ENCODE measurements around the gene TGM4.
"Not testable (repeated sequence)": the region's sequence is repeated elsewhere in the genome, so short reads cannot be mapped to it uniquely, and the experiment has no call there.

The TGM4 gene

DNA sequence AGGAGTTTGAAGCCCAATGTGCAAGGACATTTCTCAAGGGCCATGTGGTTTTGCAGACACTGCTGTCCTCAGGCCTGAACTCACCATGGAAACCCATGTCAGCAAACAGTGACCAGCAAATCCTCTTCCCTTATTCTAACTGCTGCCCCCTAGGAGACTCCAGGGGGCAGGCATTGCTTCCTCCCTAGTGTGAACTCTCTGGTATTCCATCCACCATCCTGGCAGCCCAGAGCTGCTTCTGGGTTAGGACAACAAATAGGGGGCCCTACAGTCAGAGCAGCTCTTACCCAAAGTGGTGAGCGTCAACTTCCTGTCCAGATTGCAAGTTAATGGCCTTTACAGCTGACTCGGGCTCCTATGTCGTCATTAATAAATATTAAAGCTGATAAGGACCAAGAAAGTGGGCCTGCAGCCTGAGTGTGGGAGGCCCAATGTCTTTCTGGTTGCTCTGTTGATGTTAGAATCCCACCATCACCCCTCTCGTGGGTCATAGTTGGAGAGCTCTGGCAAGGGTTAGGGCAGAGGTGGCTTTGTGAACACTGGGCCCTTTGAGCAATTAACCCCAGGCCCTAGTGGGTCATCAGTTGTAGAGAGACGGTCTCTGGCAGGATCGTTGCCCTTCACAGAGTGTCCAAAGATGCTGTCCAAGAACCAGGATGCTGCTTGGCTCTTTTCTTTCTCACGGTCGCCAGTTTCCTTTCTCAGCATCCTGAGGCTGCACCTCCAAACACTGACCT lies 41.5 kb downstream of the TGM4 start:
- DNase-seq (ENCODE audit: low read depth), result no peak

- no peak for DNase-seq (ENCODE audit: low read depth)
Measured at GRCh38 chr3:44918087-44918486, 43.7 kb downstream of the TGM4 start.

- no peak for DNase-seq (ENCODE audit: low read depth)
Measured at GRCh38 chr3:44918581-44918980, 44.2 kb downstream of the TGM4 start.

GRCh38 chr3:44920081-44920480 lies 45.7 kb downstream of the TGM4 start:
- DNase-seq (ENCODE audit: low read depth), result no peak

GRCh38 chr3:44923632-44924456 lies 49.4 kb downstream of the TGM4 start:
- DNase-seq (ENCODE audit: low read depth), result peak; percentile 31

- no peak for DNase-seq (ENCODE audit: low read depth)
Measured at GRCh38 chr3:44924457-44925084, 50.2 kb downstream of the TGM4 start.

DNA sequence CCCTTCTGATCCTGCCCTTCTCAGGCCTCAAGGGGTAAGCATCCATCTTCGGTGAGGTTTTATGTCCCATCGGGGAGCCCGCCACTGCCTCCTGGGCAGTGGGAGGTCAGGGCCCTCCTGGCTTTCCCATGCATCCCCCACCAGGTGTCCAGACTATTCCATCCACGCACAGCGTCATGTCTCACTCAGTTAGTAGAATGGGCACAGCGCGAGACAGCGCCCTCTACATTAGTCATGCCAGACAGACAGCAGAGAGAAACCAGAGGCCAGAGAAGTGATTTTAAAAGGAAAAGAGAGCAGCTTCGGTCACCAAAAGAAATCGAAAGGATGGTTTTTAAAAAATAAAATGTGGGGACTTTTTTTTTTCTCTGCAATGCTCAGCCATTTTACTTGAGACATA lies 51.8 kb downstream of the TGM4 start:
- no peak for DNase-seq (ENCODE audit: low read depth)

DNA sequence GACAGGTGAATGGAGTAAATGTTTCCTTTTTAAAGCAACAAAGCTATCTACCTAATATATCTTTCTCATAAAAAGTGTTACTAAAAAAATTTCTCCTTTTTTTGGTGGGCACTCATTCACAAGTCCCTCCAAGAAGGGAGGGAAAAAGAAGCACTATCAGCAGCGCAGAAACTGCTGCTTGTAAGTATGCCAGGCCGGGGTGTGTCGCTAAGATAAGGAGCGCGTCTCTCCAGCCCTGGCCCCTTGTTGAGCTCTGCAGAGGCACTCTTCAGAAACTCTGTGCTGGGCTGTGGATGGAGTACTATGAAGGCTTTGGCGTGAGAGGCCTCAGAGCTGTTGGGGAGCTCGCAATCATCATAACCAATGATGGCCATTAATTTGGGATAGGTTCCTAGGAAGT lies 52.5 kb downstream of the TGM4 start:
- no peak for DNase-seq (ENCODE audit: low read depth)

GRCh38 chr3:44927371-44927770 lies 53.0 kb downstream of the TGM4 start:
- no peak for DNase-seq (ENCODE audit: low read depth)

GRCh38 chr3:44929782-44930181 lies 55.4 kb downstream of the TGM4 start:
- DNase-seq (ENCODE audit: low read depth), result no peak

GRCh38 chr3:44930911-44931310 lies 56.5 kb downstream of the TGM4 start:
- no peak for DNase-seq (ENCODE audit: low read depth)

DNA sequence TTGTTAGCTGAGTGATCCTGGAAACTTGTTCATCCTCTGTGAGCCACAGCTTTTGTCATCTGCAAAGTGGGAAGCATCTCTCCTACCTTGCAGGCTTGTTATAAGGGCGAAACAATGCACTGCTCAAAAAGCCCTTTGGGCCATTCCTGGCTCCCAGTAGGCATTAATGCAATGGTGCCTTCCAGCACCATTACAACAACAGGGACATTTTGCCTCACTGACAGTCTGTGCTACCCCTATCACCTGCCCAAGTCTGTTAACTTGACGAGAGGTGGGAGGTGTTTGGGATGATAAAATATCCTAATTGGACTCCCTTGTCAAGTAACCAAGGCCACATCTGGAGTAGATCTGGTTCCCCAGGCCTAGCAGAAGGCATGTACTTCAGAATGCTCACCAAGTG lies 57.4 kb downstream of the TGM4 start:
- no peak for DNase-seq (ENCODE audit: low read depth)

- no peak for DNase-seq (ENCODE audit: low read depth)
Measured at GRCh38 chr3:44932271-44932670, 57.9 kb downstream of the TGM4 start.

- DNase-seq (ENCODE audit: low read depth), result no peak
Measured at GRCh38 chr3:44932986-44933944, 58.9 kb downstream of the TGM4 start.

DNA sequence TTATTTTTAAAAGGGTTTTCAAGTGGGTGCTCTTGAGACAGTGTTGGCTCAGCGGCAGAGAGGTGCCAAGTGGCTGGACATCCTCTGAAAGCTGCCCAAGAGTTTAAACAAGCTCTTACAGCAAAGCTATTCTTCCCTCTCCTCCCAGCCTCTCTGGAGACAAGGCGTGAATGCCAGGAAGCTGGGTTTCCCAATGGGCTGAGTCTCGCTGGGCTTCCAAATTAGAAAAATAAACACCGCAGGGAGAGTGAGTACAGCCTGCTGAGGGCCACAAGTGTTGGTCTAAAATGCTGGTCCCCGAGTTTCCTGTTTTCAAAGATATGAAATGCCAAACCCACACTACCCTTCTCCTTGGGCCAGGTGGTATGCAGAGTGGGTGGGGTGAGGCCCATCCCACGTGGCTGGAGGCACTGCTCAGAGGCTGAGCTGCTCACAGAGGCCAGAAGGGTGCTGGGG lies 65.2 kb downstream of the TGM4 start:
- no peak for DNase-seq (ENCODE audit: low read depth)

GRCh38 chr3:44942202-44942921 lies 68.0 kb downstream of the TGM4 start:
- peak; percentile 25 for DNase-seq (ENCODE audit: low read depth)

- no peak for DNase-seq (ENCODE audit: low read depth)
Measured at GRCh38 chr3:44948239-44948638, 73.8 kb downstream of the TGM4 start.

DNA sequence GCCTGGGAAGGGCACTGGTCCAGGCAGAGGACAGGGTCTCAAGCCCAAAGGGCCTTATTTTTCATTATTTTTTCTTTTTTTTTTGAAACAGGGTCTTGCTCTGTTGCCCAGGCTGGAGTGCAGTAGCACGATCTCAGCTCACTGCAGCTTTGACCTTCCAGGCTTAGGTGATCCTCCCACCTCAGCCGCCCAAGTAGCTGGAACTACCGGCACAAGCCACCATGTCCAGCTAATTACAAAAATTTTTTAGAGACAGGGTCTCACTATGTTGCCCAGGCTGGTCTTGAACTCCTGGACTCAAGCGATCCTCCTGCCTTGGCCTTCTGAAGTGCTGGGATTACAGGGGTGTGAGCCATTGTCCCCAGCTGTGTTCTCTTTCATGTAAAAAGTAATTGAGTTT lies 75.4 kb downstream of the TGM4 start:
- not testable (repeated sequence) for DNase-seq (ENCODE audit: low read depth)

GRCh38 chr3:44950275-44950734 lies 75.9 kb downstream of the TGM4 start:
- no peak for DNase-seq (ENCODE audit: low read depth)

DNA sequence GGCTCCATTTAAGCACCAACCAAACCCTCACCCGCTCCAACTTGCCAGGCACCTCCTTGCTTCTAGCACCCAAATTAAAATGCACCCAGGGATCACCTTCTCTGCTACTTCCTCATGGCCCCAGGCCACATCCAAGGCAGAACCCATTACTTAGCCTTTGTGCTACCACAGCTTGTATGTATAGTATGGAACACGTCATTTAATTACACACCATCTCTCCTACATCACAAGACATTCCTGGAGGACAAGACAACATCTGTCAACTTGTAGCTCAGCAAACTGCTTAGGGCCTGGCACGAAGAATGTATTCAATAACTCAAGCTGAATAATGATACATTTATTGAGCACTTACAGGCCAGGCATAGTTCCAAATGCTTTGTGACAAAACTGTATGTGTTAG lies 78.3 kb downstream of the TGM4 start:
- DNase-seq (ENCODE audit: low read depth), result no peak

- DNase-seq (ENCODE audit: low read depth), result no peak
Measured at GRCh38 chr3:44954304-44954703, 79.9 kb downstream of the TGM4 start.
